Body of pancreas (tissue), 4 donors: ENCODE results near the gene MBNL1.

ENCODE experiments used
- CTCF ChIP-seq, 7 experiments: fragments of 450-650 bp in 4 of 7; fragments of 200-600 bp in 3 of 7; sonication (generic) in 3 of 7; IDR thresholded peaks; one replicate each; pipeline ENCODE4 v1.5.1; 2016 to 2019; ENCODE audit warnings: antibody characterized with exemption in 7 of 7
- POLR2A ChIP-seq, 3 donors: fragments of 450-650 bp; IDR thresholded peaks; one replicate each; pipeline ENCODE4 v1.6.1; 2016; ENCODE audit warnings: antibody characterized with exemption in 3 of 3, mild to moderate bottlenecking in 2 of 3

DNA sequence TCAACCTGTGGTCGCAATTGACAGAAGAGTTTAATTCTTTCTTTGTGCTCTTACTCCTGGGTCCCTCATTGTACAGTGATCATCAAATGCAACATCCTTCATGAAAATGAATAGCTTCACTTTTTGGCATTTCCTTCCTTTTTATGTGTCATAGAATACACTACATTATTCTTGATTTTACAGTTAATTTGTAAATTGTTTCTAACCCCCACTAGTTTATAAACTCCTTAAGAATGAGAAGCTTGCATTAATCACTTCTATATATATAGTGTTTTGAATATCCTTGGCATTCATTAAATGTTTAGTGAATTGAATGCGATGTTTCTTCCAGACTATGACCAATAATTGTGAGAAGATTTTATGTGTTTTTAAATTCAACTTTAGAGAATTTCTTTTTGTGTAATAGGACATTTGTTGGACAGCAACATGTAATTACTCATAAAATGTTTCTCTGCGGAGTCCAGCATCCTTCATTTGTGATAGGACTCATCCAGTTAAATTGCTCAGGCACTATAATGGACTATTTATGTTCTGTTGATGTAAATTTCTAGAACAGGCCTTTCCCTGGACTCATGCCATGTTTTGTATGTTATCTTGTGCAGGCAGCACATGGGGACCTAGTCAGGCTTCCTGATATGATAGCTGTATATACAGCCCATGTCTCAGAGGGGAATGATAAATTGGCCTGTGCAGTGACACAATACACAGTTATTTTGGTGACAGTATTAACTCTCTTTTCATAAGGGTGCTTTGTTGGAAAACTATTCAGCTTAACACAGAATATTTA is 51.3 kb downstream of the MBNL1 start:
- TF ChIP-seq POLR2A (IDR thresholded peaks at IDR 0.05) (no peak), CTCF (IDR thresholded peaks at IDR 0.05) (no peak)
